ENCODE data around the gene UACA.
"Not testable (repeated sequence)": the region's sequence is repeated elsewhere in the genome, so short reads cannot be mapped to it uniquely, and the experiment has no call there.

Gene UACA

DNA sequence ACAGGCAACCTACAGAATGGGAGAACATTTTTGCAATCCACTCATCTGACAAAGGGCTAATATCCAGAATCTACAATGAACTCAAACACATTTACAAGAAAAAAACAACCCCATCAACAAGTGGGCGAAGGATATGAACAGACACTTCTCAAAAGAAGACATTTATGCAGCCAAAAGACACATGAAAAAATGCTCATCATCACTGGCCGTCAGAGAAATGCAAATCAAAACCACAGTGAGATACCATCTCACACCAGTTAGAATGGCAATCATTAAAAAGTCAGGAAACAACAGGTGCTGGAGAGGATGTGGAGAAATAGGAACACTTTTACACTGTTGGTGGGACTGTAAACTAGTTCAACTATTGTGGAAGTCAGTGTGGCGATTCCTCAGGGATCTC lies 100.3 kb downstream of the UACA start:
- DNase-seq (ENCODE audit: low read depth in 2 of 2) = not testable (repeated sequence)

- DNase-seq (ENCODE audit: low read depth in 2 of 2) = no peak
Measured at GRCh38 chr15:70659662-70660061, 103.7 kb downstream of the UACA start.

GRCh38 chr15:70658641-70659040 lies 104.7 kb downstream of the UACA start:
- DNase-seq (ENCODE audit: low read depth in 2 of 2) = no peak

GRCh38 chr15:70653426-70653825 lies 109.9 kb downstream of the UACA start:
- DNase-seq (ENCODE audit: low read depth in 2 of 2) = no peak

DNA sequence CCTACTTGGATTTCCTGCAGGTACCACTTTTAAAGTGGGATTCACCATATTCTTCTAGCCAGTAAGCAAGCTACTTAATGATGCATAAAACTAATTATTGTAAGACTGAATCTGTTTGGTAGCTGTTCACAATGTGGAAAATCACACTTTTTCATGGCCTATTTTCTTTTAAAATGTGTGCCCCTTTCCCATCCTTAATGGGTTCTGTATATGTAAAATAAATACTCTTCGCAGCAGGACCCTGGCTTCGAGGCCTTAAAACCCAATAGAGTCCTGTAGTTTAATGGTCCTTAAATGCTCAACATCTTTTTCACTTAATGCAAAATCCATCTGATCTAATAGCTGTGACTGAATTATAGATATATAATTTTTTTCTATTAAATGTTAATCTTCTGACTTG lies 111.0 kb downstream of the UACA start:
- no peak for DNase-seq (ENCODE audit: low read depth in 2 of 2)

GRCh38 chr15:70651303-70651845 lies 112.0 kb downstream of the UACA start:
- DNase-seq (ENCODE audit: low read depth in 2 of 2) = no peak

- no peak for DNase-seq (ENCODE audit: low read depth in 2 of 2)
Measured at GRCh38 chr15:70650567-70651302, 112.6 kb downstream of the UACA start.

GRCh38 chr15:70647396-70647795 lies 116.0 kb downstream of the UACA start:
- DNase-seq (ENCODE audit: low read depth in 2 of 2) = no peak

- no peak for DNase-seq (ENCODE audit: low read depth in 2 of 2)
Measured at GRCh38 chr15:70646169-70646568, 117.2 kb downstream of the UACA start.

DNA sequence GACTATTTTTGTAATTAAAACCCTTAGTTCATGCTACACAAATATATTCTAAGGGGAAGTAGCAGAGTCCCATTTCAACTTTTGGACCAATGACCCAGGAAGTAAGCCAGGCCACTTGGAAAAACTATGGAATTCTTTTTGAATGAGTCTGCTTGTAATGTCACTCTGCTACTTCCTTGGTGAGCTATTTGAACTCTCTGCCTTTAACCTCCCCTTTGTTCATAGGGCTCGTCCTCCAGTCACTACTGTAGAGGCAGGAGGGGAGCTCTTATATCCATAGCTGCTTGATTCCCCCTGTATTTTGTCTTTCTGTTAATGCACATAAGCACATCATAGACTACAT lies 119.6 kb downstream of the UACA start:
- DNase-seq (ENCODE audit: low read depth in 2 of 2) = no peak

- DNase-seq (ENCODE audit: low read depth in 2 of 2) = no peak
Measured at GRCh38 chr15:70643106-70643782, 120.1 kb downstream of the UACA start.

DNA sequence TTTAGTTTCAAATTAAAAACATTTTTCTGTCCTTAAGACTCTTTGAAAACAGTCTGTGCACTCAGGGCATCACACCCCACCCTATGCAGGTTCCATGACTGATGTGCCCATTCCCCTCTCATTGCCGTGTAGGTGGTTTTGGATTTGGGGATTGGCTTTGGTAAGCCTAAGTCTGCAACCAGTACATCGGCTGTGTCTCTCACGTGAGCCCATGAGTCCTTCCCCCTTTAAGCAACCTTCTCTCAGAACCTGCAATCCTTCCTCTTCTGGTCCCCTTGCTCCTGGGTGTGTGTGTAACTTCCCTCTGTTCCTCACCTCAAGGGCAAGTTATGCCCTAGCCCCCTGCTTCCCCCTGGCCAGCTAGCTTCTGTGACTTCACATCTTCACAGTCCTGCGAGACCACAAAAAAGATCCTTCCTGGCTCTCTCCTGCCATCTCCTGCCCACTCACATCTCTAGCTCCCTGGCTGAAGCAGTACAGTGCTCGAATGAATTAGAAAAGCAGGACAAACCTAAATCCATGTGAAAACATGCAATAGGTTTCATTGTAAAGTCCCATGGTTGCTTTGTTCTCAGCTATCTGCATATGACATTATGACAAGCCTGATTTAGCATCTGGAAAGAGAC lies 126.7 kb downstream of the UACA start:
- DNase-seq (ENCODE audit: low read depth in 2 of 2) = no peak

GRCh38 chr15:70635895-70636294 lies 127.5 kb downstream of the UACA start:
- DNase-seq (ENCODE audit: low read depth in 2 of 2) = no peak

DNA sequence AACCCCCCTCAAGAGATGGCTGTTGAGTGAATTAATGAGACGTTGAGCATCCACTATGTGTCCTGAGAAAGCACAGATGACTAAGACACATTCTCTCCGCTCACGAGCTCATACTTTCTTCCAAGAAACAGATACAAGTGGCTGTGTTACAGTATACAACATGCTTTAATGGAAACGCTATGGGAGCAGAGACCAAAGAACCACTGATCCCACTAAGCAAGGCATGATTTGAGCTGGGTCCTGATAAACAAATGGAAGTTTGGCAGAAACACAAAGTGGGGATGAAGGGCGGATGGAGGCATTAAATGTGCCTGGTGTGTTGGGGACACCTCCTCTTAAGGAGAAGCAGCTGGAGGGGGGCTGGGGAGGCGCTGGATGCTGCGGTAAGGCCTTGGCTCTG lies 129.4 kb downstream of the UACA start:
- no peak for DNase-seq (ENCODE audit: low read depth in 2 of 2)

DNA sequence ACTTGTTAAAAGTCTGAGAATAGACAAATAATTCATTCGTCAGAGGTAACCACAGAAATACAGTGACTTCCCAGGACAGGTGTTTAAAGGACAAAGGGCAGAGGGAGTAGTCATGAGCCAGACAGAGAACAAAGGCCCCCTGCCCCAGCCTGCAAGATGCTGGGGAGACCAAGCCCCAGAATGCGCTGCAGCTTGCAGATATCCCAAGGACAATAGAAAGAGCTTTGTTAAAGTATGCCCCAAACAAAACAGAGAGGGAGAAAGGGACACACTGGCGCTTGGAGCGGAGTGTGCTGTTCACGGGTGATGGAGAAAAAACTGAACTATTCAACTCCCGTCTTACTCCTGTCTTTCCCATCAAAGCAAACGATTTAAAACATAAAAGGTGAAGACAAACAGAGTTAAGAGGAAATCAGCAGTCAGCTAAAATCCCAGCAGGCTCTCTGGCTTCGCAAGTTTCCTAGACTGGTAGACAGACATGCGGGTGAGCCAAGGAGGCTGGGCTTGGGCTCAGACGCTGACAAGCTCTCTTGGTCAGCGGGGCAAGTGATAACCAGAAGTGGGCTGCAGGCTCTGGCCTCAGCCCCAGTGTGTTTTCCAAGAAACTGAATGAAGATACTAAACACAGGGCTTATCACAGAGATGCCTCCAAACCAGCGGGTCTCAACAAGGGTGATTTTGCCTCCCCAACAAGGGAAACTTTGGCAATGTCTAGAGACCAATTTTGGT lies 130.1 kb downstream of the UACA start:
- no peak for DNase-seq (ENCODE audit: low read depth in 2 of 2)

GRCh38 chr15:70632491-70633102 lies 130.8 kb downstream of the UACA start:
- no peak for DNase-seq (ENCODE audit: low read depth in 2 of 2)

- no peak for DNase-seq (ENCODE audit: low read depth in 2 of 2)
Measured at GRCh38 chr15:70632079-70632478, 131.3 kb downstream of the UACA start.

DNA sequence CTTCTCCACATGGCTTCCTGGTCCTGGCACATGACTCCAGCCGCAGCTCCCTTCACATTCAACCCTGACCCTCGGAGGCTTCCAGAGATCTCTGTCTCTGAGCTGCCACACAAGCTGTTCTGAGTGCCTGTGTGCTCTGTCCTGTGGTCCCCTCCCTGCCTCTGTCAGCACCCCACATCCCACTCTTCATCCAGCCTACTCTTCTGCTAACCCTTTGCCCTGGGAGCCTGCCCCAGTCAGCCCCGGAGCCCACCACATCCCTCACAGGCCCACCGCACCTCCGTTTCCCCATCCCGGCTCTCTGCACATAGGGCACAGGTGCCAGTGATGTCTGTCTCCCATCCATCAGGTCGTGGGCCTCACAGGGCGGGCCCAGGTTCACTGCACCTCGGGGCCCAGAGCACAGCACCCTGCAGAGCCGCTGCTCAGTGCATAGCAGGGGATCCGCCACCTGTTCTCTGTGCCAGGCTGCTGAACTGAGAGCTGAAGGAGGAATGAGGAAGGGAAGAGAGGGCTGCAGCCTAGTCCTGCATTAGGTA lies 133.6 kb downstream of the UACA start:
- no peak for DNase-seq (ENCODE audit: low read depth in 2 of 2)

DNA sequence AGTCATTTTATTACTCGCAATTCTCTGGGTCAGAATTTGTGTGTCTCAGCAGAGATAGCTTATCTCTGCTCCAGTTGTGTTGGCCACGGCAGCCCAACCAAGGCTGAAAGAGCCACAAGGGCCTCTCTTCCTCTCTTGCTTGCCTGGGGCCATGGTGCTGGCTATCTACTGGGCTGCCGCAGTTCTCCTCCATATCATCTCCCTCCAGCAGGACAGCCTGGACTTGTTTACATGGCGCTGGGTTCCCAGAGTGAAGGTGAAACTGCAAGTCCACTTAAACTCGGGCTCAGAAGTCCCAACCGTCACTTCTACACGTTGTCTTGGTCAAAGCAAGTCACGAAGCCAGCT lies 134.8 kb downstream of the UACA start:
- no peak for DNase-seq (ENCODE audit: low read depth in 2 of 2)

DNA sequence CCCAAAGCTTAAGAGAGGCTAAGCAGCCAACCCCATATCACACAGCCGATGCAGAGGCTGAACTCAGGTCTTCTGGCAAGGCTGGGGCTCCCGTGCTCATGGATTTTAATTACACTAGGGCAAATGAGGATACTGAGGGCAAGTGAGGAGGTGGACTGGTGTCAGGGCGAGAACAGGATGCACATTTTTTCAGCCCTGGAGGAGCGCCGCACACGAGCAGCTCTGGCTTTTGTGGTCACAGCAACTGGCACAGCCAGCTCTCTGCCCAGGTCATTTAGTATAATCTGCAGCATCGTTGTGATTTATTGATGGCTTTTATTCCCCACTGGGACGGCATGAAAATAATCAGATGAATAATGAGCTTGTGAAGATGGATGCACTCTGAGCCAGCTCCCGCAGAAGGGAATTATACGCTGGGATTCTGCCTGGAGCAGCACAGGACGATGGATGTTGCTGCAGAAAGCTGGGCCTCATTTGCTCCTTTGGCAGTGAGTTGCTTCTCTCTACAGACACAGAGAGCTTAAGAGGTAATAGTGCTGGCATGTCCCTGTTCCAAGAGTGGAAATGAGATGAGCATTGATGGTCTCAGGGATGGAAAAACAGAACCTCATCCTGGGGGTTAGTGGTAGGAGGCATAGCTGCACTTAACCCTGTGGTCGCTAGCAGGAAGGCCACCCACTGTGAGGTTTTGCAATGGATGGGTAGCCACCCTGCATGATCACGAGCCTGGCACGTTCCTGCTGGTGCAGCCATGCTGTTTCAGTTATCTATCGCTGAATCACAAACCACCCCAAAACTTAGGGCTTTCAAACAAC lies 135.4 kb downstream of the UACA start:
- no peak for DNase-seq (ENCODE audit: low read depth in 2 of 2)

- no peak for DNase-seq (ENCODE audit: low read depth in 2 of 2)
Measured at GRCh38 chr15:70627322-70627721, 136.0 kb downstream of the UACA start.

All from stimulated activated CD4-positive, alpha-beta T cell treated with anti-CD3 and anti-CD28 coated beads, Interleukin-4, amount 100 ng/mL, for 48 hours (primary cell).